GM10248 (cell line): ENCODE measurements around the gene KLRC4.
"Not testable (repeated sequence)": the region's sequence is repeated elsewhere in the genome, so short reads cannot be mapped to it uniquely, and the experiment has no call there.

Experiments used
- CTCF ChIA-PET: fragments of 300-600 bp; sonication (Branson Sonifier 250); formaldehyde crosslinking; extraction: SDS; loops from one replicate; lab custom pipeline; 2021; ENCODE audit warnings: antibody characterized with exemption; lab: Yijun Ruan, JAX
- POLR2A ChIA-PET: fragments of 350-650 bp; sonication (Branson Sonifier 250); formaldehyde crosslinking; extraction: SDS; loops from one replicate; lab custom pipeline; 2020; ENCODE audit warnings: antibody characterized with exemption; lab: Yijun Ruan, JAX
- DNase-seq: peaks from one replicate; pipeline ENCODE4 v3.0.0; 2012; ENCODE audit errors: extremely low spot score
- CTCF ChIP-seq: IDR thresholded peaks from 2 replicates; pipeline ENCODE4 v1.5.1; 2012; ENCODE audit warnings: mild to moderate bottlenecking, low read depth; ENCODE audit errors: extremely low read depth, missing control alignments, control extremely low read depth

Gene KLRC4

GRCh38 chr12:10386857-10387256 is 22.7 kb downstream of the KLRC4 start:
- no peak for DNase-seq
- ChIA-PET CTCF (no interaction called here), POLR2A (no interaction called here)
- no peak for TF ChIP-seq CTCF

- CTCF ChIA-PET = interaction anchor here (0.9 to 1.7 kb wide), 3 partner anchors 11 to 24 kb away, joined by 3 to 5 read pairs (median 4); partner anchors contain the start of gene KLRC4
- POLR2A ChIA-PET = no interaction called here
- no peak for TF ChIP-seq CTCF
- DNase-seq = no peak
Measured at GRCh38 chr12:10385166-10385613, 24.4 kb downstream of the KLRC4 start.

GRCh38 chr12:10384191-10384590 is 25.4 kb downstream of the KLRC4 start:
- CTCF ChIA-PET = interaction anchor here (1.7 kb wide), 1 partner anchor 10 kb away, joined by 5 read pairs; no protein-coding TSS in a partner anchor
- TF ChIP-seq CTCF = no peak
- POLR2A ChIA-PET = no interaction called here
- no peak for DNase-seq

- no peak for TF ChIP-seq CTCF
- CTCF ChIA-PET = interaction anchor here (1.1 kb wide), 1 partner anchor 10 kb away, joined by 3 read pairs; no protein-coding TSS in a partner anchor
- no peak for DNase-seq
- POLR2A ChIA-PET = no interaction called here
Measured at GRCh38 chr12:10381928-10382628, 27.5 kb downstream of the KLRC4 start.

- DNase-seq, POLR2A ChIA-PET, CTCF ChIA-PET: not testable (repeated sequence)
Measured at GRCh38 chr12:10378737-10379136, 30.8 kb downstream of the KLRC4 start.

- ChIA-PET CTCF (interaction anchor here (0.8 to 1.6 kb wide), 2 partner anchors 10 kb away, joined by 3 to 5 read pairs; no protein-coding TSS in a partner anchor), POLR2A (no interaction called here)
- no peak for TF ChIP-seq CTCF
- no peak for DNase-seq
Measured at GRCh38 chr12:10374624-10375018, 34.9 kb downstream of the KLRC4 start.

GRCh38 chr12:10372559-10372958 is 37.0 kb downstream of the KLRC4 start:
- POLR2A ChIA-PET = no interaction called here
- DNase-seq = no peak
- no peak for TF ChIP-seq CTCF
- CTCF ChIA-PET = no interaction called here

GRCh38 chr12:10371893-10372535 is 37.5 kb downstream of the KLRC4 start:
- CTCF ChIA-PET, DNase-seq, POLR2A ChIA-PET: not testable (repeated sequence)
